ENCODE results near the gene FBLN2. TPM values are rescaled to one million over a fixed set of nuclear protein-coding genes. Genes with fewer than 3 reads are reported as not detected.

Gene FBLN2
- total RNA-seq, 1 donor from 2014 or later = 236 TPM

- DNase-seq (ENCODE audit: low spot score) (no peak), ATAC-seq (no peak)
- intact Hi-C loops (cut with DNase I) = no loop called here
Measured at GRCh38 chr3:13662238-13662847, 113.4 kb downstream of the FBLN2 start.

GRCh38 chr3:13663781-13664535, 115.0 kb downstream of the FBLN2 start:
- ATAC-seq (no peak), DNase-seq (ENCODE audit: low spot score) (no peak)
- intact Hi-C loops (cut with DNase I) = no loop called here

- DNase-seq (ENCODE audit: low spot score) (no peak), ATAC-seq (no peak)
- intact Hi-C loops (cut with DNase I) = no loop called here
Measured at GRCh38 chr3:13665582-13666226, 116.8 kb downstream of the FBLN2 start.

- intact Hi-C loops (cut with DNase I) = no loop called here
- no peak for DNase-seq (ENCODE audit: low spot score)
- ATAC-seq = no peak
Measured at GRCh38 chr3:13666227-13666619, 117.3 kb downstream of the FBLN2 start.

- ATAC-seq (no peak), DNase-seq (ENCODE audit: low spot score) (no peak)
- intact Hi-C loops (cut with DNase I) = no loop called here
Measured at GRCh38 chr3:13666781-13667709, 118.1 kb downstream of the FBLN2 start.

- intact Hi-C loops (cut with DNase I) = no loop called here
- ATAC-seq (no peak), DNase-seq (ENCODE audit: low spot score) (no peak)
Measured at GRCh38 chr3:13668136-13668535, 119.2 kb downstream of the FBLN2 start.

GRCh38 chr3:13669457-13669856, 120.5 kb downstream of the FBLN2 start:
- DNase-seq (ENCODE audit: low spot score) (no peak), ATAC-seq (no peak)
- intact Hi-C loops (cut with DNase I) = no loop called here

GRCh38 chr3:13670292-13670691, 121.4 kb downstream of the FBLN2 start:
- DNase-seq (ENCODE audit: low spot score) (no peak), ATAC-seq (no peak)
- intact Hi-C loops (cut with DNase I) = no loop called here

- intact Hi-C loops (cut with DNase I) = no loop called here
- DNase-seq (ENCODE audit: low spot score) (no peak), ATAC-seq (no peak)
Measured at GRCh38 chr3:13671482-13672233, 122.7 kb downstream of the FBLN2 start.

- intact Hi-C loops (cut with DNase I) = no loop called here
- DNase-seq (ENCODE audit: low spot score) (no peak), ATAC-seq (no peak)
Measured at GRCh38 chr3:13673207-13673606, 124.3 kb downstream of the FBLN2 start.

GRCh38 chr3:13674538-13675185, 125.7 kb downstream of the FBLN2 start:
- intact Hi-C loops (cut with DNase I) = no loop called here
- no peak for DNase-seq (ENCODE audit: low spot score)
- no peak for ATAC-seq

GRCh38 chr3:13676356-13677017, 127.6 kb downstream of the FBLN2 start:
- ATAC-seq (no peak), DNase-seq (ENCODE audit: low spot score) (no peak)
- intact Hi-C loops (cut with DNase I) = no loop called here

- intact Hi-C loops (cut with DNase I) = no loop called here
- no peak for ATAC-seq
- DNase-seq (ENCODE audit: low spot score) = no peak
Measured at GRCh38 chr3:13677272-13677671, 128.3 kb downstream of the FBLN2 start.

- no peak for ATAC-seq
- intact Hi-C loops (cut with DNase I) = no loop called here
- DNase-seq (ENCODE audit: low spot score) = no peak
Measured at GRCh38 chr3:13681931-13682330, 133.0 kb downstream of the FBLN2 start.

- DNase-seq (ENCODE audit: low spot score) = no peak
- intact Hi-C loops (cut with DNase I) = no loop called here
Measured at GRCh38 chr3:13682331-13683013, 133.5 kb downstream of the FBLN2 start.

GRCh38 chr3:13683288-13683687, 134.4 kb downstream of the FBLN2 start:
- ATAC-seq (no peak), DNase-seq (ENCODE audit: low spot score) (no peak)
- intact Hi-C loops (cut with DNase I) = no loop called here

More at GRCh38 chr3:13682331-13683013, 133.5 kb downstream of the FBLN2 start:
- ATAC-seq = no peak

GRCh38 chr3:13683772-13684171, 134.8 kb downstream of the FBLN2 start:
- DNase-seq (ENCODE audit: low spot score) (no peak), ATAC-seq (no peak)
- intact Hi-C loops (cut with DNase I) = no loop called here
